ENCODE measurements around the gene ZNF516.

ZNF516 gene

DNA sequence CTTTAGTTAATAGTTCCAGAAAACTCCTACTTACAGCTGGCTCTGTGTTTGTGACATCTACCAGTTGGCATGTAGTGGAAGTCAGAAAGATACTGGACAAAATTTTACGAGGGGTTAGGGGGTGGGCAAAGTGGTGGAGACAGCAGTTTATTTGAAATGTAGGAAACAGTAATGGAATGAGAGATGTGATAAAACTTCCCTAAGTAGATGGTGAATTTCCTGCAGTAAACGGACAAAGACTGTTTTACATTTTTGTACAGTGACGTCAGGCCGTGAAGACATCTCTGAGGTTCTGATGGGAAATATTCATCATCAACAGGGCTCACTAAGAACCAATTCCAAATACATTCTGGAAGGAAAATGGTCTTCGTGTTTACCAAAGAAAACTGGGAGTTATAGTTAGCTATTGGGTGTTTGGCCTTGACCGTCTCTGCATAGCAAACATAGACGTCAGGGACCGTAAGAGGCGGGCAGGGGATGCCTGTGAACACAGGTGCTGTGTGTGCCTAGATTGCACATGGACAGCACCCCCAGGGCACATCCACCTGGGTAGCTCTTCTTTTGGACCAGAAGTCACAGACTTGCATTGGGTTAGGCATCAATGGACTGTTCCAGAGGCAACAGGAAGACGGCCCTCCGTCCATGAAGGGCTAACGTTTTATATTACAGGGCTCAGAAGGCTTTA, 131.5 kb downstream of the ZNF516 start:
- no peak overlapping the region for H3K27ac ChIP-seq
- H3K4me3 ChIP-seq, result no peak overlapping the region

DNA sequence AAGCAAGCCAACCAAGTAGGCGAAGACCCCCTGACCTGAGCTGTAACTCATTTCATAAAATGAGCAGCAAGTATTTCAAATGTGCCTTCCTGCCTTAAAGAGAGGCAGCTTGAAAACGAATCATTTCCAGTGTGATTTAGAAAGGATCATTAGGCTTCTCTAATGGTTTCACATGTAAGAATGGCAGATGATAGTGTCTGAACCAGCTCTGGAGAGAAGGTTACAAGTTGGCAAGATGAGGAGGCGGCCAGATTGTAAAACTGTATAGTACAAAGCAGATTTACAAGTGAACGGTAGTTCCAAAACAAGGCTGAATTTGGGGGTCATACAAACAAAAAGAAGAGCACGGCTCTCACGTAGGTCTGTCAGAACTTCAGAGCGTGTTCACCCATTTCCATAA, 132.4 kb downstream of the ZNF516 start:
- Histone ChIP-seq H3K27ac (no peak overlapping the region), H3K4me3 (no peak overlapping the region)

- Histone ChIP-seq H3K27ac (no peak overlapping the region), H3K4me3 (no peak overlapping the region)
Measured at GRCh38 chr18:76361219-76361618, 133.8 kb downstream of the ZNF516 start.

DNA sequence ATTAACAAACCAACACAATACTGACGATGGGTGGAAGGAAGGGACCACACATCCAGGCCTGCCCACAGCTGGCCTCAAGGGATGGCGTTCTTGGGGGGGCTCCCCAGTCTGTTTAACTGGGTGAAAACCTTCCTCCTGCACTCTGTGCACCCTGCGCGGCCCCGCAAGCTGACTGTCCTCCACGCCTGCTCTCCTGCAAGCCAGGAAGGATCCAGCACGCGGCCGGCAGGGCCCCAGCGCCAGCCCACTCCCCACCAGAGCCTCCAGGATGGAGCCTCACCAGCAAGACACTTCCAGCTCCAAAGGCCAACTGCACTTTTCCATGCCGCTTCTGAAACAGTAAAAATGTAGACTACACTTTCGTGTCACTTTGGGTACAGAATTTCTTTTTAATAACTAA, 135.1 kb downstream of the ZNF516 start:
- H3K27ac ChIP-seq, result no peak overlapping the region
- H3K4me3 ChIP-seq, result no peak overlapping the region

- no peak overlapping the region for H3K27ac ChIP-seq
- H3K4me3 ChIP-seq, result no peak overlapping the region
Measured at GRCh38 chr18:76358774-76359173, 136.3 kb downstream of the ZNF516 start.

DNA sequence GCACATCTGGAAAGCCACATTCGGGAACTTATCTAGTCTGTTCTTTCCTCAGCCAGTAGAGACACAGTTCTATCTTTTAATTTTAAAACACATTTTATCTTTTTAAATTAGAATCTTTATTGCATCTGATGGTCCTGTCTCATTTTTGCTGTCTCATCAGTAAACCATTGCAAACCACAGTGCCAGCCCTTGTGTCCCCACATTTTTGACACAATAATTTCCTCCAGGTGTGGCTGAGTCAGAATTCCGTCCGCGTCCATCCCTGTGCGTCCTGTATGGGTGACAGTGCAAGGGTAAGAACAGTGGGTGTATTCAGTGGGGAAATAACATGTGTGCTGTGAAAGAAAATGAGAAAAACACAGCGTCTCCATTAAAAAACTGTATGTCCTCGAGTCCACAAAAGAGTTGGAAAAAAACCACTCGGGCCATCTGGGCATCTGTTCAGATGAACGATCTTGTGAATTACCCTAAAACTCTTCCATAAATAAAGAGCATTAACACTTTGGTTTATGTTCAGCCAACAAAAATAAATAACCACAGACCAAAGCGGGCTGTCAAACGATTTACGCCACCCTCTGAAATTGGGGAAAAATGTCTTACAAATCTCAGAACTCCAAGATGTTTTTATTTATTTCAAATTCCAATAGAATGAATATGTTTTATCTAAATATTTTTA, 137.3 kb downstream of the ZNF516 start:
- Histone ChIP-seq H3K27ac (no peak overlapping the region), H3K4me3 (no peak overlapping the region)

- Histone ChIP-seq H3K4me3 (no peak overlapping the region), H3K27ac (no peak overlapping the region)
Measured at GRCh38 chr18:76357174-76357573, 137.9 kb downstream of the ZNF516 start.

GRCh38 chr18:76356666-76357065, 138.4 kb downstream of the ZNF516 start:
- Histone ChIP-seq H3K27ac (no peak overlapping the region), H3K4me3 (no peak overlapping the region)

DNA sequence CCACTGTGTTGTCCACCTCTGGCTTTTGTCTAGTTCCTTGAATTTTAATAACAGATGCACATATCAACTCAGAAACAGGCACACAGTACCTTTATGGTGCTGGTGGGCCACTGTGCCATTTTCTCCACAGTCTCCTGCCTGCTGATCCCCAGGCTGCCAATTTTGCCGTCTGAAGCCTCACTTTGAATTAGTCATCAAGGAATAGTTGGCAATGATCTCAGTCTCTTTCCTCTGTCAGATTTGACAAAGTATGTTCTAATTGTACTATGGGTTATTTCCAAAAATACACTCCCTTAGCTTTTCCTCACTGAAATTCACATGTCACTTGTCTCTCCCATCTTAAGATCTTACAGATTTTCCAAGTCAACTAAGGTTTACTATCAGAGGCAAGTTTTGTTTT, 140.7 kb downstream of the ZNF516 start:
- H3K27ac ChIP-seq, result no peak overlapping the region

GRCh38 chr18:76353500-76353899, 141.5 kb downstream of the ZNF516 start:
- no peak overlapping the region for H3K4me3 ChIP-seq
- H3K27ac ChIP-seq, result no peak overlapping the region

More for the DNA sequence above, 140.7 kb downstream of the ZNF516 start:
- no peak overlapping the region for H3K4me3 ChIP-seq

DNA sequence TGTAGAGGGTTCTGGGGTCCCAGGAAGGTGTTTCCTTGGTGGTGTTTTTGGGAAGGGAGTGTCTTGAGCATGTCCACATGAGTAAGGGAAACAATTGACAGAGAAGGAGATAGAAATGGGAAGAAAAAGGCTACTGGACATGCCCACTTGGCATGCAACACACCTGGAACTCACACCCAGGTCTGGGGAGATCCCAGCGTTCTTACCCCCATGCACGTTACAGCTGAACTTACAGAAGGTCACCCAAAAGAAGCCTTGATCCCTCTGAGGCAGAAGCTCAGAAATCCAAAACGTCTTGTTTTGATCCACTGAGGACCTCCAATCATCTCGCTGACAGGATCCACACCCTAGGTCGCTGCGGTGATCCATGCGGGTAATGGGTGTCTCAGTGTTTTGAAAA, 142.0 kb downstream of the ZNF516 start:
- no peak overlapping the region for H3K27ac ChIP-seq
- H3K4me3 ChIP-seq, result no peak overlapping the region

- Histone ChIP-seq H3K27ac (no peak overlapping the region), H3K4me3 (no peak overlapping the region)
Measured at GRCh38 chr18:76351961-76352581, 143.0 kb downstream of the ZNF516 start.

GRCh38 chr18:76350134-76351025, 144.7 kb downstream of the ZNF516 start:
- H3K27ac ChIP-seq, result no peak overlapping the region
- no peak overlapping the region for H3K4me3 ChIP-seq

- H3K4me3 ChIP-seq, result no peak overlapping the region
- H3K27ac ChIP-seq, result no peak overlapping the region
Measured at GRCh38 chr18:76349067-76349715, 145.9 kb downstream of the ZNF516 start.

GRCh38 chr18:76348267-76349066, 146.6 kb downstream of the ZNF516 start:
- H3K27ac ChIP-seq, result no peak overlapping the region
- no peak overlapping the region for H3K4me3 ChIP-seq

DNA sequence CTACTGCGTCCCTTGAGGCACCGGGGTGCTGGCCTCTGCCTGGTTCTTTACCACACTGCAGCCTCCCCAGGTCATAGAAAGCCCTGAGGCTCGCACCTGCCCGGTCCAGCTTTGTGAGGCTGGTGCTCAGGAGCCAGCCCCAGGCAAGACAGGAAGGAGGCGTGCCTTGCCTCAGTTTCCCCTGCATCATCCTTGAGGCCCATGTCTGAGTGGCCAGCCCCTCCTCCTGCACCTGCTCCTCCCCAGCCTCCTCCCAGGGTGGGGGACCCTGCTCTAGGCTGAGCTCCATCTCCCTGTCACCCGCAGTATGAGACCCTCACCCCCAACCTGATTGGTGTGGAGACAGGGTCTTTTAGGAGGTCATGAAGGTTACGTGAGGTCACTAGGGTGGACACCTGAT, 147.7 kb downstream of the ZNF516 start:
- Histone ChIP-seq H3K27ac (no peak overlapping the region), H3K4me3 (no peak overlapping the region)

DNA sequence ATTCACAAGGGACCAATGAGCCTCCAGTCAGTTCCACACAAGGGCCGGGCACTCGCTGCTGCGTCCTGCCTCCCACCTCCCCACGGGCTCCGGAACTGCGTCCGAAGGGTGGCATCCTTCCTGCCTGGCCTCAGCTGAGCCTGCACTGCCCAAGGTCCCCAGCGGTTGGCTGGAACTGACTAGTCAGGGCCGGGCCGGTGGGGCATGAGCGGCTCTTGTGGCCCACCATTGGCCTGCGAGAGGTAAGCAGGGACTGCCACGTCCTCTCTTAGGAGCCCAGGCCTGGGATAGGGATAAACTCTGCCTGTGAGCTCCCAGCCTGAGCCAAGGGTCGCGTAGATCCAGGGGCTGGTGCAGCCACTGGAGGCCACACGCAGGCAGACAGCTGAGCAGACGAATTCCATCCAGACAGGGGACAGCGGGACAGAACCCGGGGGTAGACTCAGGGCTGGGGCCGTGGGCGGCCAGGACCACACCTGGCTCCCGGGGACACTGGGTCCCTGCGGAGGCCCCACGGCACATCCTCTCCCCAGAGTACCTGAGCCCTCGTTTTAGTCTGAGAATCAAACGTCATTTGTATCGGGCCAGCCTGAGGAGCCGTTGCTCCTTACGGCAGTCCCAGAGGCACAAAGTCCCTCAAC, 148.4 kb downstream of the ZNF516 start:
- H3K4me3 ChIP-seq, result no peak overlapping the region
- no peak overlapping the region for H3K27ac ChIP-seq

- H3K4me3 ChIP-seq, result no peak overlapping the region
- H3K27ac ChIP-seq, result no peak overlapping the region
Measured at GRCh38 chr18:76345901-76346300, 149.1 kb downstream of the ZNF516 start.

Measured in skin epidermis (tissue), 12 donors.